ENCODE results near the gene FOXP1. TPM values are rescaled to one million over a fixed set of nuclear protein-coding genes. Genes with fewer than 3 reads are reported as not detected.

The FOXP1 gene
- total and polyA plus RNA-seq, 2 of the 8 experiments (the other 6 are each of a cell fraction or from before 2014, with no cell fraction given): 13.9 to 25.4 TPM

- Histone ChIP-seq H3K23ac (ENCODE audit: insufficient read length) (no peak overlapping the region), H2AK5ac (ENCODE audit: low read depth, low read length) (no peak overlapping the region), H3K23me2 (ENCODE audit: low read depth, low read length) (no peaks in the 10 kb centered on the region), H3K27me3 (replicated peaks in 1 of 4; ENCODE audit: control insufficient read depth in 3 of 4, extremely low read depth in 1 of 4, insufficient read depth in 3 of 4, low read length in 3 of 4) (no peaks in the 10 kb centered on the region), H3K79me1 (ENCODE audit: low read depth, low read length) (no peaks in the 10 kb centered on the region; the same call in 1 of the 2 replicates), H3K56ac (replicated peaks; ENCODE audit: insufficient read length, low read depth, low read length) (no peak overlapping the region), H3K36me3 (ENCODE audit: control insufficient read depth in 2 of 4, insufficient read depth in 4 of 4, low read length in 3 of 4) (no peaks in the 10 kb centered on the region), H3K9ac (replicated peaks in 1 of 4; ENCODE audit: extremely low read depth in 1 of 4, low read depth in 3 of 4, low read length in 3 of 4) (no peak overlapping the region), H4K5ac (ENCODE audit: insufficient read length, low read depth, low read length) (no peak overlapping the region), H4K20me1 (replicated peaks in 1 of 2; ENCODE audit: control insufficient read depth in 1 of 2, insufficient read depth in 2 of 2, low read length in 2 of 2) (no peaks in the 10 kb centered on the region), H3K4ac (replicated peaks; ENCODE audit: insufficient read length, low read depth, low read length) (no peak overlapping the region), H3K79me2 (ENCODE audit: control insufficient read depth in 1 of 2, insufficient read depth in 2 of 2, low read length in 2 of 2) (0 out of 4 replicates have a peak, but pooled peaks cover 0 to 4% of the 10 kb centered on the region in 2 experiments), H3K4me3 (ENCODE audit: extremely low read depth in 1 of 4, insufficient read depth in 2 of 4, low read depth in 3 of 4, low read length in 4 of 4) (no peak overlapping the region), H4K91ac (replicated peaks; ENCODE audit: insufficient read length, low read length) (no peak overlapping the region), H2BK12ac (ENCODE audit: low read depth, low read length) (no peak overlapping the region), H2AFZ (ENCODE audit: low read length) (no peak overlapping the region), H3K18ac (ENCODE audit: extremely low read depth, low read length) (no peak overlapping the region), H2BK20ac (ENCODE audit: low read length) (no peak overlapping the region), H3K14ac (ENCODE audit: insufficient read length) (no peak overlapping the region), H2BK120ac (replicated peaks; ENCODE audit: low read depth, low read length) (no peak overlapping the region), H3K4me1 (replicated peaks in 1 of 4; ENCODE audit: control insufficient read depth in 3 of 4, insufficient read depth in 4 of 4, low read length in 3 of 4) (peaks cover 5 to 30% (median 17%) of the 10 kb centered on the region in 4 experiments; a peak in 6 of 7 replicates), H3K9me3 (ENCODE audit: insufficient read depth in 2 of 2, low read depth in 1 of 2, low read length in 1 of 2) (no peaks in the 10 kb centered on the region), H2BK5ac (ENCODE audit: low read depth, low read length) (no peak overlapping the region), H4K8ac (ENCODE audit: extremely low read depth, insufficient read depth, low read length) (no peak overlapping the region), H3K4me2 (ENCODE audit: insufficient read depth in 1 of 2, low read depth in 2 of 2, low read length in 2 of 2) (no peak overlapping the region), H2BK15ac (ENCODE audit: low read length) (no peak overlapping the region), H3K27ac (ENCODE audit: low read depth, low read length) (no peak overlapping the region)
- DNase-seq (ENCODE audit: low read depth in 1 of 2, low spot score in 2 of 2): no peak
- 87% methylated on average over 14 of the region's 14 CpGs; no CpG with 5 or more reads in 1 of the 2 experiments for WGBS, 2 experiments (ENCODE audit: extremely low coverage in 1 of 2, insufficient coverage in 1 of 2, insufficient read length in 1 of 2, insufficient replicate concordance in 2 of 2, low coverage in 1 of 2, low lambda C conversion rate in 2 of 2, missing lambda C conversion rate in 1 of 2)
- POLR2A ChIA-PET (ENCODE audit: partially characterized antibody): no interaction called here
- CTCF ChIA-PET (ENCODE audit: partially characterized antibody): no interaction called here
- no peak for FAIRE-seq
- no peak for TF ChIP-seq SIX5 (IDR thresholded peaks at IDR 0.05; ENCODE audit: low read depth, low read length)
These were observed 433.3 kb downstream of the FOXP1 start for GRCh38 chr3:71149959-71150954.

Measured in H1 (cell line).